Measurements from ENCODE around the gene TMEM52.
"Not testable (repeated sequence)": the region's sequence is repeated elsewhere in the genome, so short reads cannot be mapped to it uniquely, and the experiment has no call there.

Gene TMEM52

DNA sequence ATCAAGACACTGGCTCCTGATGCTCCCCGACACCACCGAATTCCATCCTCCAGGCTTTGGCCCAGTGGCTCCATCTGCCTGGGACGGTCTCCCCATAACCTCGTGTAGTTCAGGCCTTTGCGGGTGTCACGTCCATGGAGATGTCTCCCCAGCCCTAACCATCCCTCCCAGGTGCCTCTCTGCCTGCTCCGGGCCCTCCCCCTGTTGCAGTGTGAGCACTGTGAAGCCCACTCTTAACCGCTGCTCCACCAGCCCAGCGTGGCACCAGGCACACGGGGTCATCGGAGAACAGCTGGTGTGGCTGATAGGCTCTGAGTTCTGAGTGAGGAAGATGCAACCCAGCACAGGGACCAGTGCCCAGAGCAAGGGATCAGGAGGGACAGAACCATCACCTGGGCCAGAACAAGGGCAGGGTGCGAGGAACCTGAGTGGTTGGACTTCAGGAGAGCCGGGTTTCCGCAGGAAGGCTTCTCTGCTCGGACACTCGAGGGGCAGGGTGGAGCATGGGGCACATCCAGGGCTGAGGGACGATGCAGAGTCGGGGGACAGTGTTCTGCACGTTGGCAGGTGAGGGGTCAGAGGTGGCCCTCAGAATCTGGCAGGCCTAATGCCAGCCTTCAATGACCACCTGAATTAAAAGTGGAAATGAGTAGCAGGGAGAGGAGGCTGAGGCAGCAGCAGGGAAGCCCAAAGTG, 25.6 kb downstream of the TMEM52 start:
- no peak for DNase-seq

DNA sequence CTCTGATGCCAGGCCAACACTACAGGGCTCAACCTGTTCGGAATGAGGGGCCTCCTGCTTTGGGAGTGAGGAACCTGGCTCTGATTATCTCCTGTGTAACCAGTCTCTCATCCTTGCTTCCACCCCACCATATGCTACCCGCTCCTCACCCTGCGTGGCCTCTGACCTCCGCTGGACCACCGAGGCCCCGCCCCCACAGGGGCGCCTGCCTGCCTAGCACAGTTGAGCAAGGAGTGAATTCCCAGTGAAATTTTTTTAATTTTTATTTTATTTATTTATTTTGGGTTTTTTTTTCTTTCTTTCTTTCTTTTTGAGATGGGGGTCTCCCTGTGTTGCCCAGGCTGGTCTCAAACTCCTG, 26.3 kb downstream of the TMEM52 start:
- DNase-seq = no peak

DNA sequence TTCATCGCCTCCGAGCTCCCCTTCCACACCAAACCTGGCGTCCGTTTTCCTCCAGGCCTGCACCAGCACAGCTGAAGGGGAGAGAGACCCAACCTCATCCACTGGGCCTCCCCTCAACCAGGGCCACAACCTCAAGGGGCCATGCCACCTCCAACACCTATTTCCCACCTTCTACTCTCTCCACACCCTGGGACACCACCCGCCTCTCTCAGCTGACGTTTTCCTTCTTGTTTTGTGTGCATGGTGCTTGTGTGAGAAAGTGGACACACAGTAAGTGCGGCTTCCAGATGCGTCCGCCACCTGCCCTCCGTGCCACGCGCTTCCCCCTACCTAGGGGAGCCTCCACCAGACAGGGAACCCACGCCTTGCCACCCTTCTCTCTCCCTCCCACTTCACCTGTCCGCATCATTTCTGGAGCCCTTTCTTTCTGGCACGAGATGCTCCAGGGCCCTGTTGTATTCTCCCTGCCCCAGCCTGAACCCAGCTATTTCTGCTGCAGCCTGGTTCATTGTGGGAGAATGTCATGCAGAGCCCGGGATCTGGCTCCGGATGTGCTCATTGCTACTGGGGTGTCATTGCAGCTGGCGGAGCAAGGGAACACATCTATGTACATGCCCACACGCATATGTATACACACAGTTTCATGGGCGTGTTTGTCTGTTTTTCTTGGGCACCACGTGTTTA, 26.9 kb downstream of the TMEM52 start:
- DNase-seq = no peak

DNA sequence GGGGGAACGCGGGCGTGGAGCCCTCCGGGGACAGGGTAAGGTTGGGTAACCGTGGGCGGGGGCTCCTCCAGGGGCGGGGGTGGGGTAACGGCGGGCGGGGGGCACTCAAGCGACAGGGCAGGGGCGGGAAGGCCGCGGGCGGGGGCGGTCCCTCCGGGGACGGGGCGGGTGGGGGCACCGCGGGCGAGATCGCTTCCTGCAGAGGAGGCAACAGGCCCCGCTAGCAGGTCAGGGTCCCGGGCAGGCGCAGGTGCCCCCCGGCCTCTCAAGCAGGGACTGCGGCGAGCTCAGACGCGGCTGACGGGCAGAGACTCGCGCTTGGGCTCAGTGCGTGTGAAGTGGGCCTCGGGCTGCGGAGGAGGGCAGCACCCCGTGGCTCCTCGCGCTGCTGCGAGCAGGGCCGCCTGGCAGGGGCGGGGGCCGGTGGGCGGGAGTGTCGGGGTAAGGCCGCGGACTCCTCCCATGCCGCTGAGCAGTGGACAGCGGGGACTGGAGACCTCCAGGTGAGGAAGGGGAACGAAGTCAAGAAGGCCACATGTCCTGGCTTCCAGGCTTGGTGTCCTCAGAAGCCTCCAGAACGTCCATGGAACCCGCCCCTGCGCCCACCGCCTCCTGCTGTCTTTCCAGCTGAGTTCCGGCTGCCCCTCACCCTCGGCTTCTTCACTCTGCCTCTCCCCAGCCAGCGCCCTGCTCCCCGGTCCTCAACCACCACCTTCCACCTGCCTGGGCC, 27.6 kb downstream of the TMEM52 start:
- DNase-seq = peak; percentile 71

DNA sequence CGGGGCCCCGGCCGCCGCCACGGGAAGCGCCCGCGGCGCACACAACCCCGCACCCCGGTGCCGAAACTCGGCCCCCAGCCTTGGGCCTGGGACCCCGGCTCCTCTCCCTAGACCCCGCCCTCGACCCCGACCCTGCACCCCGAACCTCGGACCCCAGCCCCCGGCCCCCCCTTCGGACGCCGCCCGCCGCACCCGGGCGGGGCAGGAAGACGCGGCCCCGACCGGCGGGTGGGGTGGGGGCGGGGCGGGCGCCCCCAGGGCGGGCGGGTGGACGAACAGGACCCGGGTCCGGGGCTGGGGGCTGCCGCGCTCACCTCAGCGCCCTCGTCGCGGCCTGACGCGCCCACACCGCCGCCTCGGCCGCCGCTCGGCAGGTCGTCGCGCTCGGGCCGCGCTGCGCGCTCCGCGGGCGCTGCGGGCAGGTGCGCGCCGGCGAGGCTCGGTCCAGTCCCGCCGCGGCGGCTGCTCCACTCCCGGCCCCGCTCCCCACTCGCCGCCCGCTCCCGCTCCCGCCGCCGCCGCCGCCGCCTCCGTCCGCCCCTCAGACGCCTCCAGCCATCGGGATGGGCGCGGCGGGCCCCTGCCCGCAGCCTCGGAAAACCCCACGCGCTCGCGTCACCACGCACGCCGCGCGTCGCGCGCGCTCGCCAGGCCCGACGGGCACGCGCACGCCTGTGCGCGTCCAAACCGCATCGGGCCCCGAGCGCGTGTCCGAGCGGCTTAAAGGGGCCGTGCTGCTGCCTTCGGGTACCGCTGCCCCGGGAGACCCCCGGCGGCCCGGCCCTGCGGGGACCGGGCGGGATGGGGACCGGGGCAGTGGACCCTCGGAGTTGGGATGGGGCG, 28.4 kb downstream of the TMEM52 start, which contains the start of gene GNB1:
TSS of gene GNB1 (minus strand) at position 582 of the 843 bp plus-strand sequence. CDS start 65,634 bp downstream, outside the sequence.
- DNase-seq = peak; percentile 89

DNA sequence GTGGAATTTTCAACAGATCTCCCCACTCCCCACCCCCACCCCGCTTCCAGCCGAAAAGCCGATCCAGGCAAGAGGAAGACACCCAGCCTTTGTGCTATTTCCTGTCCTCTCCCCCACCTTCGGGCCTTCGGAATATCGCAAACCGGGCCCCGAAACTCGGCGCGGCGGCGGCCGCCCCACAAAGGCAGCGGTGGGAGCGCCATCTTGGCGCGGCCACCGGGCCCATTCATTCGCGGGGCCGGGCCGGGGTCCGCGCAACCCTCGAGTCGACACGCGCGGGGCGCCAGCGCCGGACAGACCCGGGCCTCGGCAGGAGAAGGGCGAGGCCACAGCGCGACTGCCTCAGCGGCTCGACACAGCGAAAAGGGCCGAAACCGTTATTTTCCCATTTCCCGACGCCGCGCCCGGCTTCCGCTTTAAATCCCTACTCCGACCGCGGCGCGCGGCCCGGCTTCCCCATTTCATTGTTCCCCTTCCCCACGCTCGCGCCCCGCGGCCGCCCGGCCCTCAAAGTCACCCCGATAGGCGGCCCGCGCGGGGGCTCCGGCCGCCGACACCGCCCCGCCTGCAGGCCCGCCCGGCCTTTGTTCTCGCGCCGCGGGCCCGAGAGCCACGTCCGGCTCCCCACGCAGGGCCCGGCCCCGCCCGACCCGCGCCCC, 29.1 kb downstream of the TMEM52 start:
- DNase-seq = peak; percentile 46

DNA sequence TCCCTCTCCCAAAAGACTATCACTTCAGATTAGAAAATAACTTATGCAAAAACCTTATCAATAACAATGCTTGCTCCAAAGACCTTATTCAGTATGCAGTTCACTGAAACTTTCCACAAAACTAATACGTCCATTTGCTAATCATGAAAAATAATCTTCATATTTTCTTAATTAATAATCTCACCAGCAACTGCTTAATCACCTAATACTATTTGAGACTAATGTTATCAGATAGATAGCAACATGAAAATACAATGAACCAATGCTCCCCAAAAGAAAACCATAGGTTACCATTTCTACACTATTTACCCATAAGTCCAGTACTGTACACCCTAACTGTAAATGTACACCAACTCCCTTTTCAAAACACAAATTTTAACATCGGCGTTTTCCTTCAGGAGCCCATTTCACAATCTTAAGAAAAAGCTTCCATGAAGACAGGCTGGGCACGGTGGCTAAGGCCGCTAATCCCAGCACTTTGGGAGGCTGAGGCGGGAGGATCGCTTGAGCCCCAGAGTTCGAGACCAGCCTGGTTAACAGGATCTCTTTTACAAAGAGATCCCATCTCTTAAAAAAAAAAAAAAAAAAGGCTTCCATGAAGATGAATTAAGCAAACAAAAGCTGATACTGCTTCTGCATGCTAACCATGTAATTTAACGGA, 29.9 kb downstream of the TMEM52 start:
- no peak for DNase-seq

DNA sequence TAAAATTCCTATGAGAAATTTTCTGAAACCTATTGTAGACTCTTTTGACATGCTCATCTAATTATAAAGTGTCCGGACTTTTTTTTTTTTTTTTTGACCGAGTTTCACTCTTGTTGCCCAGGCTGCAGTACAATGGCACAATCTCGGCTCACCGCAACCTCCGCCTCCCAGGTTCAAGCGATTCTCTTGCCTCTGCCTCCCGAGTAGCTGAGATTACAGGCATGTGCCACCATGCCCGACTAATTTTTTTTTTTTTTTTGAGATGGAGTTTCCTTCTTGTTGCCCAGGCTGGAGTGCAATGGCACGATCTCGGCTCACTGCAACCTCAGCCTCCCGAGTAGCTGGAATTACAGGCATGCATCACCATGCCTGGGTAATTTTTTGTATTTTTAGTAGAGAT, 35.2 kb downstream of the TMEM52 start:
- DNase-seq = not testable (repeated sequence)

DNA sequence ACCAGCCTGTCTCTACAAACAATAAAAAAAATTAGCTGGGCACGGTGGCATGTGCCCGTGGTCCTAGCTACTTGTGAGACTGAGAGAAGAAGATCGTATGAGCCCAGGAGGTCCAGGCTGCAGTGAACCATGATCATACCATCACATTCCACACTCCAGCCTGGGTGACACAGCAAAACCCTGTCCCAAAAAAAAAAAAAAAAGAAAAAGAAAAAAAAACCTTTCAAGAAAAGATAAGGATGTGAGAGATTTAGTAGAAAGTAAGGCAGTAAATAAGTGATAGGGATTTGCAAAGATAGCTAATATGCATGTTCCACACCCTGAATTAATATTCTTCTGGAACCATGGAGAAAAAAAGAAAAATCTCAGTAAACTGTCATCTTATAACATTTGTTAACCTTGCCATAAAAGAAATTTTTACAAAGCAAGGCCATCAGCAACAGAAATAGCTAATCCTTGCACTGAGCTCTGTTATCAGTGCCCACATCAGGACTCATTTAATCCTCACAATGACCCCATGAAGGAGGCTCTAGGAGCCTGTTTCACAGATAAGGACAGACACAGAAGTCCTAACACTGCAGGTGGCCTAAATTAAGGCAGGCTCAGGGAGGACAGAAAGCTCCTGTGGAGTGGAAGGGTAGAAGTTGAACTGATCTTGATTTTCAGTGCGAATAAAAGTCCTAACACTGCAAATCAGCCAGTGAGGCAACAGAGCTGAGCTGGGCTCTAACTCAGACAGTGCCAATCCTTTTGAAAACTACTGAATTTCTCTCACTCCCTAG, 35.8 kb downstream of the TMEM52 start:
- no peak for DNase-seq

DNA sequence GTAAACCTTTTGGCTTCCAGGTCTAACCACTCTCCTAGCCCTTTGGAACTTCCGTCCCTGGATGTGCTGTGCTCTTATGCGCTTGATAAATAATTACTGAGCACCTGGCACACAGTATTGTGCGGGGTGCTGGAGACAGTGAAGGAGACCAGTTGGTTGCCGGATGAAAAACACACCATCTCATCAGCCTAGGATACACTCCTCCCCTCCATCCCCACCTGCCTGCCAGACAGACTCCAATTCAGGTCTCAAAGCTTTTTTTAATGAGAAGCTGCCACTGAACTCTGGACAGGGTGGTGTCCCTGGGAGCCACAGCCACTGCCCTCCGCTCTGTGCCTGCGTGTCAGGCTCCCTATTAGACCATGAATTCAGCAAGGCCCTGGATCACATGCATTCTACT, 37.4 kb downstream of the TMEM52 start:
- DNase-seq = no peak

DNA sequence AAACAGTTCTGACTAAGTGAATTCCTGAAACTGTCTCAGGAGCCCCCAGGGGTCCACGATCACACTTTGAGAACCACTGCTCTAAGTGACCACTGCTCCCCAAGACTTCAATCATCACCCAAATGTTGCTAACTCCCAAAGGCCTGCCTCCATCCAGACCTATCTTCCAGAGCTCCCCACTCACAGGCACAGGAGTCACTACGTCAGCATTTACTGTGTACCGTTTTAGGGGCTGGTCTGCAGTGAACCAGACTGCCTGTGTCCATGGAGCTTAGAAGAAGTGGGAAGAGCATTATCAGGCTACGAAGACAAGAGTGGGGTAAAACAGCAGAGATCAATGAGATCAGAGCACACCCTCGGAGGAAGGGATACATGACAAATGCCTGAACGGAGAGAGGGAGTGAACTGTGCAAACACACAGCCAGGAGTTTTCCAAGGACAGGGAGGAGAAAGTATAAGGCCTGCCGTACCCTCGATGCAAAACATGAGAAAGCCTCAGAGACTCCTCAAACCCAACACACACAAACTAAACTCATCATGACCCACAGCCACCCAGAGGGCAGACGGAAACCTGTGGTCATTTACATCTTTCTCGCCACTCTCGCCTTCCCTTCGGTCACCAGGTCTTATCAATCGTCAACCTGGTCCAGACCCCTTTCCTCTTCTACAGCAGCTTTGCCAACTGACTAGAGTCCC, 38.3 kb downstream of the TMEM52 start:
- no peak for DNase-seq

DNA sequence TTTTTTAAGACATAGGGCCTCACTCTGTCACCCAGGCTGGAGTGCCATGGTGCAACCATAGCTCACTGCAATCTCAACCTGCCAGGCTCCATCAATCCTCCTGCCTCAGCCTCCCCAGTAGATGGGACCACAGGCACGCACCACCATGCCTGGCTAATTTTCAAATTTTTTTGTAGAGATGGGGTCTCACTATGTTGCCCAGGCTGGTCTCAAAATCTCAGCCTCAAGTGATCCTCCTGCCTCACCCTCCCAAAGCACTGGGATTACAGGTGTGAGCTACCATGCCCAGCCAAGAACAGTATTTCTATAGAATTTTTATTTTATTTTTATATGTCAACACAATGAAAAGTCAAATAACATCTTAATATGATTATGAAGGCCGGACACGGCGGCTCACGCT, 39.1 kb downstream of the TMEM52 start:
- no peak for DNase-seq

DNA sequence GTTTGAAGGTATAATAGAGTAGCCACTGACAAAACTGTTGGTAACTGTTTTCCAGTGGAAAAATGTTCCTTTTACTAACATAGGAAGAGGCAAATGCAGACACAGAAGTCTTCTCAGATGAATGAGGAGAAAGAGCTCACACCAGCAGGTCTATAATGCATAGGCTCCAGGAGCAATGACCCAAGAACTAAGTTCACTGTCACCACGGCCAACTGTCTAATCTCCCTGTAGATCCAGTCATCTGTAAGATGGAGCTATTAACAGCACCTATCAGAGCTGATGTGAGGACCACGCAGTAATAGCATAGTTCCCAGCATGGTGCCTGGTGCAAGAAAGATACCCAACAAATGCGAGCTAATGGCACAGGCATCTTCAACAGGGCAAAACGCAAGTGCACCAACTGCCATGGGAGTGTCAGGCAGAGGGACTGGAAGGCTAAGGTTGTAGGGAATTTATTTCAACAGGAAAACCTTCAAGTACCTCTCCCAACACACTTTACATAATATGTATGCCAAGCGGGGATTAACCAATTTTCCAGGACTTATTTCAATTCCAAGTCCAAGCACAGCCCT, 41.1 kb downstream of the TMEM52 start:
- DNase-seq = no peak

DNA sequence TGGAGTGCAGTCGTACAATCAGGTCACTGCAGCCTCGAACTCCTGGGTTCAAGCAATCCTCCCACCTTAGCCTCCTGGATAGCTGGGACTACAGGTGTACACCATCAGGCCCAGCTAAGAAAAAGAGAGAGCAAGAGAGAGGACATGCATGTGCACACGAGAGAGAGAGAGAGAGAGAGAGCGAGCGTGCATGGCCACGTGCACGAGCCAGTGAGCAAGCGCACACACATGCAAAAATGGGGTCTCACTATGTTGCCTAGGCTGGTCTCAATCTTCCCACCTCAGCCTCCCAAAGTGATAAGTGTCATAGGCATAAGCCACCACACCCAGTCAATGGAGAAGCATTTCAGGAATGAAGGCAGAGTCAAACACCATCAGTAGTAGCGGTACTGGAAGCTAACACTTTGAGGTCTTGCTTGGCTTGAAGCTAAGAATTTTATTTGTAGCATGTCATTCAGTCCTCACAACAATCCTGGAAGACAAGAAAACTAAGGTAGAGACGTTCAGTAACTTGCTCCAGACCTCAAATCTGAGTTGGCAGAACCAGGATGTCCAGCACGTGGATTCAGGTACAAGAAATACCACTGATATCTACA, 42.6 kb downstream of the TMEM52 start:
- DNase-seq = no peak

DNA sequence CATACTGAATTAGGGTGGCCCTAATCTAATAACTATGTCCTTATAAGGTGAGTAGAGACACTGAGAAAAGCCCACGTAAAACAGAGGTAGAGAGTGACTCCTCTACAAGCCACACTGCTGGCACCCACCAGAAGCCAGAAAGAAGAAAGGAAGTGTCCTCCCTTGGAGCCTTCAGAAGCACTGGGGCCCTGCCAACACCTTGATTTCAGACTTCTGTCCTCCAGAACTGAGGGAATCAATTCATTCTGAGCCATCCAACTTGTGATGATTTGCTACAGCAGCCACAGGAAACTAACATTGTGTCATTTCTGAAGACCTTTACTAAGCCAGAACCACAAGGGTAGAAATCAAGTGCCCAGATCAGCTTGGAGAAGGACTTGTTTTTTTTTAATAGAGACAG, 43.1 kb downstream of the TMEM52 start:
- DNase-seq = peak; percentile 77

DNA sequence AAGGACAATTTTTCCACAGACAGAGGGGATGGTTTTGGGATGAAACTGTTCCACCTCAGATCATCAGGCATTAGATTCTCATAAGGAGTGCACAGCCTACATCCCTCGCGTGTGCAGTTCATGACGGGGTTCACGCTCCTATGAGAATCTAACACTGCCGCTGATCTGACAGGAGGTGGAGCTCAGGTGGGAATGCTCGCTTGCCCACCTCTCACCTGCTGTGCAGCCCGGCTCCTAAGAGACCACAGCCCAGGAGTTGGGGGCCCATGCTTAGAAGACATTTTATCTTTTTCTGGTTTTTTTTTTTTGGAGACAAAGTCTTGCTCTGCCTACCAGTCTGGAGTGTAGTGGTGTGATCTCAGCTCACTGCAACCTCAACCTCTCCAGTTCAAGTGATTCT, 44.2 kb downstream of the TMEM52 start:
- DNase-seq = no peak

DNA sequence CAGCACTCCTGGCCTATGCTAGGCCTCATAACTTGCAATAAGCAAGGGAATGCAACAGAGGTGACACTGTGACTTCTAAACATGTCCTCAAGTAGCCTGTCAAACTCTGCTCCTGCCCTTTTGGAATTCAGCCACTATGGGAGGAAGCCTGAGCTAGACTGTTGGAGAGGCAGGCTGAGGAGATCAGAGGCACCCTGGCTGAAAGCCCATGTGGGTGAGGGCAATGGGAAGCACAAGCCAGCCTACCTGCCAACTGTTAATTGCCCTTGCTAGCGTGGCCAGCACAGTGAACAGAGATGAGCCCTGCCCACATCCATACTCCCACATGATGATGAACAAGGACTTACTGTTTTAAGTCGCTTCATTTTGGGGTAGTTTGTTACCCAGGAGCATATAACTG, 45.9 kb downstream of the TMEM52 start:
- no peak for DNase-seq

DNA sequence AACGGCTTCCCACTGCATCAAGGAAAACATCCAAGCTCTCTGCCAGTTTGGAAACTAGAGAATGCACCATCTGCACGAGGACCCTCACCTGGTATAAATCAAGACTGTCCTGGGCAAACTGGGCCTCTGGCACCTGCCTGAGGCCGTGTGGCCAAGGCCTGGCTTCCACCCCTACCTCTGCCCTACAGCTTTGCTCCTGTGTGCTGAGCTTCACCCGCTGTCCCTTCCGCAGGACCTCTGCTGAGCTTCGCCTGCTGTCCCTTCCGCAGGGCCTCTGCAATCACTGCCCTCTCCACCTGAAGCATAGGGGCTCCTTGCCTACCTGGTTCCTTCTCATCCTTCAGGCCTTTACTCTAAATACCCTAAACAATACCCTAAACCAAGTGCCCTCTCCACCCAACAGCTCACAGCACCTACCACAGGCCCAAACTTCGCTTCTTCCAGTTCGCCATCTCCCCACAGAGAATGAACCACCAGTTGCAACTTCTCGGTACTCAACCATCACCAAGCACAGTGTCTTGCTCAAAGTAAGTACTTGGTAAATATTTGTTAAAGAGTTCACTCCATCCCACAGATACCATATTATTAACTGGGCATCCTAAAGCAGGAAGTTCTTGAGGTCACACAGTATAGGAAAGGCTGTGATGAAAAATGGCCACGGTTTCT, 46.6 kb downstream of the TMEM52 start:
- DNase-seq = no peak

DNA sequence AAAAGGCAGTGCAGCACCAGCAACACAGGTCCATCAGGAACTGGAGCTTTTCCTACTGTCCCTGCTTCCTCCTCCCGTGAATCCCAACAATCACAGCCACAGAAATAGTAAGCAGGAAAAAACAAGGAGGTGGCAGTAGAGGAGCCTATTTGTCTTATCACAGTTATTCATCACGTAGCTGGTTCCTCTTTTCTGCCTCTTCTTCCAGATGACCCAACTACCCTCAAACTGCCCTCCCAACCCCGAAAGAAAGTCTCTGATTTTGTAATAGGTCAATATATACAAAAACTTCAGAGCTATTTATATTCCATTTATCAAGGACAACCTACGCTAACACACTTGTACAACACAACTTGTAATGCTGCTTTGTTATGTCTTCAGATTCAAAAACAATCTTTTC, 49.6 kb downstream of the TMEM52 start:
- no peak for DNase-seq

Measured in activated CD4-positive, alpha-beta T cell treated with anti-CD3 and anti-CD28 coated beads, Interleukin-2, amount 50 U/mL, for 16 hours (primary cell).